CD14-positive monocyte (primary cell): ENCODE measurements around the gene RNF19B. TPM values are rescaled to one million over a fixed set of nuclear protein-coding genes. Genes with fewer than 3 reads are reported as not detected.

Experiments
- DNase-seq, 3 donors: peaks; one replicate each; pipeline ENCODE4 v3.0.0-alpha.2; 2011 to 2022
- H2AFZ ChIP-seq: 2 replicates; pipeline ENCODE4 v1.6.0; 2012; ENCODE audit warnings: mild to moderate bottlenecking, low read depth, low read length, inconsistent platforms; ENCODE audit not compliant: insufficient read depth, poor library complexity, severe bottlenecking
- H3K27ac ChIP-seq, 2 donors: 1 replicate in 1 of 2; 2 replicates in 1 of 2; pipeline ENCODE4 v1.5.1; 2012 to 2013; ENCODE audit warnings: low read length in 2 of 2, control low read depth in 1 of 2, inconsistent platforms in 1 of 2, low read depth in 1 of 2, mild to moderate bottlenecking in 1 of 2
- H3K27me3 ChIP-seq, 2 donors: one replicate each; pipeline versions ENCODE4 v1.6.0 to v1.6.1; 2011 to 2013; ENCODE audit warnings: low read length in 2 of 2; ENCODE audit not compliant: control insufficient read depth in 2 of 2, insufficient read depth in 2 of 2
- H3K36me3 ChIP-seq, 2 donors: replicated peaks in 1 of 2; 1 replicate in 1 of 2; 2 replicates in 1 of 2; pipeline versions ENCODE4 v1.5.1 to v1.6.1; 2012 to 2013; ENCODE audit warnings: low read length in 2 of 2, control low read depth in 1 of 2, inconsistent platforms in 1 of 2, mild to moderate bottlenecking in 1 of 2; ENCODE audit not compliant: insufficient read depth in 2 of 2, control insufficient read depth in 1 of 2
- H3K4me1 ChIP-seq, 2 donors: 1 replicate in 1 of 2; 2 replicates in 1 of 2; pipeline versions ENCODE4 v1.5.1 to v1.6.1; 2012 to 2013; ENCODE audit warnings: low read length in 2 of 2, control low read depth in 1 of 2, inconsistent platforms in 1 of 2, mild to moderate bottlenecking in 1 of 2, moderate library complexity in 1 of 2; ENCODE audit not compliant: insufficient read depth in 2 of 2, control insufficient read depth in 1 of 2
- H3K4me2 ChIP-seq: replicated peaks from 2 replicates; pipeline ENCODE3; 2012; ENCODE audit warnings: low read length, moderate library complexity, mild to moderate bottlenecking; ENCODE audit not compliant: poor library complexity, severe bottlenecking; ENCODE audit errors: extremely low read depth
- H3K4me3 ChIP-seq, 3 experiments: fragments of 200-600 bp in 1 of 3; sonication (generic) in 1 of 3; replicated peaks in 1 of 3; 1 replicate in 2 of 3; 2 replicates in 1 of 3; pipeline ENCODE4 v1.5.1; 2011 to 2013; ENCODE audit warnings: low read length in 3 of 3, mild to moderate bottlenecking in 3 of 3, control low read depth in 2 of 3, low read depth in 2 of 3, inconsistent platforms in 1 of 3, moderate library complexity in 1 of 3
- H3K79me2 ChIP-seq: 2 replicates; pipeline ENCODE4 v1.6.0; 2012; ENCODE audit warnings: mild to moderate bottlenecking, control low read depth, inconsistent platforms, low read length, moderate library complexity; ENCODE audit not compliant: insufficient read depth
- H3K9ac ChIP-seq: 2 replicates; pipeline ENCODE4 v1.6.0; 2017; ENCODE audit warnings: low read length, mild to moderate bottlenecking; ENCODE audit not compliant: insufficient read depth, poor library complexity, severe bottlenecking
- H3K9me3 ChIP-seq, 2 donors: replicated peaks in 1 of 2; 1 replicate in 1 of 2; 2 replicates in 1 of 2; pipeline versions ENCODE4 v1.5.1 to v1.6.1; 2012 to 2013; ENCODE audit warnings: low read length in 2 of 2, control low read depth in 1 of 2; ENCODE audit not compliant: control insufficient read depth in 1 of 2, insufficient read depth in 1 of 2
- H4K20me1 ChIP-seq: 2 replicates; pipeline ENCODE4 v1.6.0; 2012; ENCODE audit warnings: mild to moderate bottlenecking, low read length, control low read depth, moderate library complexity; ENCODE audit not compliant: insufficient read depth
- H3K27ac Mint-ChIP-seq, 7 donors: one replicate each; pipeline ENCODE4 v1.8.0; 2020; ENCODE audit warnings: mild to moderate bottlenecking in 7 of 7, mixed read lengths in 7 of 7, moderate library complexity in 6 of 7, inconsistent platforms in 2 of 7
- H3K27me3 Mint-ChIP-seq, 3 donors: one replicate each; pipeline ENCODE4 v1.8.0; 2021 to 2022; ENCODE audit warnings: low read depth in 3 of 3, mild to moderate bottlenecking in 3 of 3, mixed read lengths in 3 of 3, moderate library complexity in 3 of 3, inconsistent platforms in 1 of 3
- H3K36me3 Mint-ChIP-seq, 2 donors: one replicate each; pipeline ENCODE4 v1.8.0; 2020; ENCODE audit warnings: mixed read lengths in 2 of 2, inconsistent platforms in 1 of 2, mild to moderate bottlenecking in 1 of 2
- H3K4me1 Mint-ChIP-seq: one replicate; pipeline ENCODE4 v1.8.0; 2020; ENCODE audit warnings: mild to moderate bottlenecking, mixed read lengths
- H3K4me3 Mint-ChIP-seq, 2 donors: one replicate each; pipeline ENCODE4 v1.8.0; 2020; ENCODE audit warnings: mild to moderate bottlenecking in 2 of 2, mixed read lengths in 2 of 2, moderate library complexity in 1 of 2
- H3K9me3 Mint-ChIP-seq, 7 donors: one replicate each; pipeline ENCODE4 v1.8.0; 2020 to 2022; ENCODE audit warnings: mixed read lengths in 7 of 7, mild to moderate bottlenecking in 6 of 7, moderate library complexity in 6 of 7, inconsistent platforms in 2 of 7
- WGBS: methylation state at CpG from one replicate; pipeline ENCODE4 v1.1.5; 2013; ENCODE audit warnings: missing lambda C conversion rate; ENCODE audit not compliant: insufficient coverage; 5-methylcytosine and 5-hydroxymethylcytosine counted together
- intact Hi-C, 2 donors: fragments of 100-400 bp; cut with micrococcal nuclease; formaldehyde crosslinking; loops; one replicate each; pipeline versions ENCODE4 v1.15.0 to v1.15.1; 2023
- polyA plus RNA-seq, 3 donors: library from polyadenylated mRNA; depleted of rRNA in 1 of 3; unstranded in 2 of 3; stranded (reverse) in 1 of 3; fragments of 300-500 nt in 2 of 3; fragments of >200 nt in 1 of 3; fragmentation: Illumina TruSeq in 2 of 3; gene quantifications; 1 replicate in 2 of 3; 2 replicates in 1 of 3; pipeline ENCODE4 v1.2.3, GENCODE V29; 2012 to 2021
- TF ChIP-seq, protein P1 (sequence below): fragments of 200-600 bp; IDR thresholded peaks from one replicate; pipeline ENCODE4 v1.8.0; 2022; ENCODE audit warnings: antibody characterized with exemption, mild to moderate bottlenecking

RNF19B gene
- polyA plus RNA-seq, 3 donors, result 4.1 to 106 (median 5.8) TPM

- no peak overlapping the region for H3K4me3 Mint-ChIP-seq
- peaks cover 26% of the 10 kb centered on the region for H3K79me2 ChIP-seq
- no peaks in the 10 kb centered on the region for H3K27me3 ChIP-seq
- TF ChIP-seq, protein P1, sequence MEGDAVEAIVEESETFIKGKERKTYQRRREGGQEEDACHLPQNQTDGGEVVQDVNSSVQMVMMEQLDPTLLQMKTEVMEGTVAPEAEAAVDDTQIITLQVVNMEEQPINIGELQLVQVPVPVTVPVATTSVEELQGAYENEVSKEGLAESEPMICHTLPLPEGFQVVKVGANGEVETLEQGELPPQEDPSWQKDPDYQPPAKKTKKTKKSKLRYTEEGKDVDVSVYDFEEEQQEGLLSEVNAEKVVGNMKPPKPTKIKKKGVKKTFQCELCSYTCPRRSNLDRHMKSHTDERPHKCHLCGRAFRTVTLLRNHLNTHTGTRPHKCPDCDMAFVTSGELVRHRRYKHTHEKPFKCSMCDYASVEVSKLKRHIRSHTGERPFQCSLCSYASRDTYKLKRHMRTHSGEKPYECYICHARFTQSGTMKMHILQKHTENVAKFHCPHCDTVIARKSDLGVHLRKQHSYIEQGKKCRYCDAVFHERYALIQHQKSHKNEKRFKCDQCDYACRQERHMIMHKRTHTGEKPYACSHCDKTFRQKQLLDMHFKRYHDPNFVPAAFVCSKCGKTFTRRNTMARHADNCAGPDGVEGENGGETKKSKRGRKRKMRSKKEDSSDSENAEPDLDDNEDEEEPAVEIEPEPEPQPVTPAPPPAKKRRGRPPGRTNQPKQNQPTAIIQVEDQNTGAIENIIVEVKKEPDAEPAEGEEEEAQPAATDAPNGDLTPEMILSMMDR, result no peak
- H3K36me3 ChIP-seq, result peaks cover 68 to 87% of the 10 kb centered on the region in 2 donors
- DNase-seq, result no peak
- H3K27me3 Mint-ChIP-seq, result no peaks in the 10 kb centered on the region
- no peak overlapping the region for H3K4me2 ChIP-seq
- intact Hi-C loops, result no loop called here
- no peak overlapping the region for H3K4me3 ChIP-seq
- H2AFZ ChIP-seq, result no peak overlapping the region
- H3K4me1 Mint-ChIP-seq, result peaks cover 14% of the 10 kb centered on the region
- no peak overlapping the region for H3K9ac ChIP-seq
- H3K9me3 ChIP-seq, result no peaks in the 10 kb centered on the region
- H3K36me3 Mint-ChIP-seq, result peaks cover 74 to 87% of the 10 kb centered on the region in 2 donors
- H4K20me1 ChIP-seq, result peaks cover 97% of the 10 kb centered on the region
- H3K27ac Mint-ChIP-seq, result no peak overlapping the region
- peaks cover 9% of the 10 kb centered on the region in 2 donors for H3K4me1 ChIP-seq
- H3K27ac ChIP-seq, result no peak overlapping the region
- WGBS, result no CpG with 5 or more reads among the region's 2 CpGs
- no peaks in the 10 kb centered on the region for H3K9me3 Mint-ChIP-seq
Measured at GRCh38 chr1:32946413-32946812, 18.2 kb downstream of the RNF19B start.

DNA sequence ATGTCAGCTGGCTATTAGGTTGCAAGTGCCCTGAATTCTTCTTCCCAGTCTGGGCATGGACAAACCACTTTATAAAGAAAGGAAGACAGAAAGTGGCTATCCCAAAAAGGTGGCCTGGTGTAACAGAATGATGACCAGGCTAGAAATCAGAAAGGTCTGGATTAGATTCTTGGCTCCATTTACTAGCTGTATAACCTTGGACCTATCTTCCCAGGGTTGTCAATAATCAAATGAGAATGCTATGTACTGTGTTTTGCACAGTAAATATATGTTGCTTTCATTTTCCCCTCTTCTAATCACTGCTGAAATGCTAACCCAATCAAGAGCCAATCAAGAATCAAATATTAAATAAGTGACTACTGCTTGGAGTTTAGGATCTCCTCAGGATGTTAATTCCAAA is 20.4 kb downstream of the RNF19B start:
- H3K4me1 ChIP-seq, result peaks cover 31% of the 10 kb centered on the region in 2 donors
- DNase-seq, result no peak
- no peaks in the 10 kb centered on the region for H3K9me3 Mint-ChIP-seq
- intact Hi-C loops, result no loop called here
- no peak overlapping the region for H3K27ac ChIP-seq
- TF ChIP-seq, protein P1, result no peak
- peaks cover 81 to 100% of the 10 kb centered on the region in 2 donors for H3K36me3 Mint-ChIP-seq
- H4K20me1 ChIP-seq, result peaks cover 97% of the 10 kb centered on the region
- H3K9me3 ChIP-seq, result no peaks in the 10 kb centered on the region
- H3K4me1 Mint-ChIP-seq, result peaks cover 31% of the 10 kb centered on the region
- no peak overlapping the region for H3K9ac ChIP-seq
- peak overlapping the region in 2 of 7 donors; percentile 15 to 27 for H3K27ac Mint-ChIP-seq
- H3K4me2 ChIP-seq, result no peak overlapping the region
- H3K79me2 ChIP-seq, result peaks cover 4% of the 10 kb centered on the region
- H3K27me3 ChIP-seq, result no peaks in the 10 kb centered on the region
- H2AFZ ChIP-seq, result no peak overlapping the region
- H3K4me3 ChIP-seq, result no peak overlapping the region
- H3K4me3 Mint-ChIP-seq, result no peak overlapping the region
- H3K36me3 ChIP-seq, result peaks cover 78 to 90% of the 10 kb centered on the region in 2 donors
- H3K27me3 Mint-ChIP-seq, result peaks cover 0 to 2% (median 0%) of the 10 kb centered on the region in 3 donors
